GM18858 (cell line): ENCODE results near the gene FOXN3.

ENCODE experiments used
- ATAC-seq: cut with Tn5 transposase; IDR thresholded peaks from one replicate; pipeline ENCODE4 v1.9.1; 2021; ENCODE audit not compliant: unreplicated experiment

Gene FOXN3

DNA sequence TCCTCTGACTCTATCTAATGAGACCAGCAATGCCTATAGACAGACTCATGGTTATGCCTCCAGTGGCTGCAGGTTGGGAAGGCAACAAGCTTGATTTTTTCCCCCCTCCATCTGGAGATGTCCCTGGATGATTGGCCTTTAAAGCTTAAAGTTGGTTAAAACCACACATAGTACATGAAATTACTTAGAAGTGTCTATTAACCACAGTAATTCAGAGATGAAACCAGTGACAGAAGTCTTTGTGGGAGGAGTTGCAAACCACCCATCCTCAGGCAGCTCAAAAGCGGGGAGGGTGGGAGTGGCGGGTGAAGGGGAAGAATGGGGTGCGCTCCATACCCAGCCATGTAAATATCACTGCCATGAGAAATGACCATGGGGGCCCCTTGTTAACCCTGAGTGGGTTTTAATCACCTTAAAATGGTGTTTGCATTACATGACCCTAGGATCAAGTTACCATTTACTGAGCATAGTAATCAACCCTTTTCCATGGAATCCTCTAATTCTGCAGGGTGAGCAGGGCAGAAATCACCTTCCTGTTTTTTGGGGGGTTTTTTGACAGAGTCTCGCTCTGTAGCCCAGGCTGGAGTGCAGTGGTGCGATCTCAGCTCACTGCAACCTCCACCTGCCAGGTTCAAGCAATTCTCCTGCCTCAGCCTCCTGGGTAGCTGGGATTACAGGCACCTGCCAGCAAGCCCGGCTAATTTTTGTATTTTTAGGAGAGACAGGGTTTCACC, 133.5 kb downstream of the FOXN3 start:
- peak; percentile 68 for ATAC-seq

- ATAC-seq = no peak
Observed at GRCh38 chr14:89282191-89282590, 134.8 kb downstream of the FOXN3 start.

DNA sequence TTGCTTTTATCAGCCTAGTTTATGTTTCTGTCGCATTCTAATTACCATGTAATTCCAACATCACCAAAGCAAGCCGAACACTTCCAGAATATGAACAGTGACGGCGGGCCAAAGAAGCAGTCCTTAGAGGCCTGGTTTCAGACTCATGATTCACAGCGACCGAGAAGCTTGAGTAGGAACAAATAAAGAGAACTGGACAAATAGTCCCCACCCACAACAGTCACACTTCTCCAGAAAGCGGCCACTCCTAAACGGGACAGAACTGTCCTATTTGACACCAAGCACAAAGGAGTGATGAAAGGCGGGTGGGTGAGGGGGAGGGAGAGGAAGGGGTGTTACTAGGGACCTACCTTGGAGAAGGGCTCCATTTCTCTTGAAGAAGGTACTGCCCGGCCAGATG, 136.4 kb downstream of the FOXN3 start:
- ATAC-seq = no peak

- ATAC-seq = no peak
Observed at GRCh38 chr14:89279649-89280232, 137.3 kb downstream of the FOXN3 start.

- no peak for ATAC-seq
Observed at GRCh38 chr14:89277203-89277602, 139.8 kb downstream of the FOXN3 start.

- ATAC-seq = peak; percentile 96
Observed at GRCh38 chr14:89276424-89276975, 140.5 kb downstream of the FOXN3 start.

DNA sequence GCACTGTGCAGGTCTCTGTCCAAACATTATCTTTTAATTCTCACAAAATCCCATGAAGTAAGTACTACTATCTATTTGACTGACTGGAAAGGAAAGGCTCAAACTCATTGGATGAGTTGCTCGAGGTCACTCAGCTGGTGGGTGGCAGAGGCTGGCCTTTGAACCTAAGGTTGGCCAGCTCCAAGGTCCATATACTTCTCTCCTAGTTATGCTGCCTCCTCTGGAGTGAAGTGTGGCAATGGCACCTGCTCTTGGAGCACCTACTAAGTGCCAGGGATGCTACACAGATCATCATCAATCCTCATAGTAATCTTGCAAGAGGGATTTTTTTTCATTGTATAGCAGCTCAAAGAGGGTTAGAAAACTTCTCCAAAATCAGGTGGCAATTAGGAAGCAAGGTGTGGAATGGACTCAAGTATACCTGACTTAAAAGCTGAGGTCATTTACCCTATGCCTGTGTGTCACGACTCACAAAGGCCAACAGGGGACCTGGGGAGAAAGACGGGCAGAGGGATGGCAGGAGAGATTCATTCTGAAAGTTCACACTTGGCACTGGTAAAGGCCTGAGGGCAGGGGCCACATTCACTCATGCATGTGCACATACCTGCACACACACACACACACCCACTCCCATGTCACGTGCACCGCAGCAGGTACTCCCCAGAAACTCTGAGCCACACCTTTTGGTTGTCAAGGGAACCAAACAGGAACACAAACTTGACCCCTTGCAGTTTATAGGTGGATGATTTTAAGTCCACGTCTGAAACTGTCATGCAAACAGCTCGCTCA, 146.4 kb downstream of the FOXN3 start:
- ATAC-seq = no peak

DNA sequence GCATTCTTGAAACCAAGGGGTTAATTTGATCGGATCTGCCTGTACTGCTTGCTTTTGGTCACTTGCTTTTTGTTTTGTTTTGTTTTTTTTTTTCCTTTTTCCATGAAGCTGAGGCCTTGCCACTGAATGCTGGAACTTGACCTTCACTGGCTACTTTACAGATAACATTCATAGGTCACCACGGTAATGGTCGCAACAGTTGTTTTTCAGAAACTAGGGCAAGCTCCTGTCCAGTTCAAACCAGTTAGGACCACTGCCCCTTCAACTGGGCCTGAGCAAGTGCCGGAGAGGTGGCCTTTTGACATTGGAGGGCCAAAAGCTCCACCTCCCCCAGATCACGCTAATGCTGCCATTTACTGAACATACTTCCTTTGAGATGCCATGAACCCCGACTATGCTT, 147.6 kb downstream of the FOXN3 start:
- ATAC-seq = no peak

DNA sequence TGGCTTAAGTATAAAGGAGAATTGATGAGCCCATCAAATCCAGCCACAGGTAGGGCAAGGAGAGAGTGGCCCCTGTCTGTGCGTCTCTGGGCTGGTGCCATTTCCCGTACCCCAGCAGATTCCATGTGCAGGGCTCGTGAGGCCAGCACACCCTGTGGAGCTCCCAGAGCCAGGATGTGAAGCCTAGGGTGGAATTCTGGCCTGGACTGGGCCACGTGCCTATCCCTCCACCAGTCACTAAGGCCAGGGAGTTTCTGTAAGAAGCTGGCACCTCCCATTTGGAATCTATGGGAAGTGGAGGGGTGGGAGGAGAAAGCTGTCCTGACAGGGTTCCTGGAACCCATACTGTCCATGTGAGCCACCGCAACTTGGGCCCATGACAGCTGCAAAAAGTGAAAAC, 148.5 kb downstream of the FOXN3 start:
- ATAC-seq = no peak

DNA sequence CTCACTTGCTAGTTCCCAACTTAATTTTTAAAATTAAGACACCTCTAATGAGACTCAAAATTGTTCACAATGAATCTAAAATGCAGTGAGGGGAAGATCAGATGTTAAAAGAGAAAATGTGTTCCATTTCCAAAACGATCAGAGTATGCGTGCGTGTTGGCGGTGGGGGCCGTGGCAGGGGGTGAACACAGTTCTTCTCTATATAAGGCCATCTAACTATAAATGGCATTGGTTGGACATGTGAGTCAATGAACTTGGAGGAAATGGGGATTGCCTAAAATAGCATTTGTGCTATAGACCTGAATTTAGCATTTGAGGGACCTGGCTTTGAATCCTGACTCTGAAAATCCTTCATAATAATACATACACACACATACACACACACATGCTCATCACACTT, 149.4 kb downstream of the FOXN3 start:
- no peak for ATAC-seq

DNA sequence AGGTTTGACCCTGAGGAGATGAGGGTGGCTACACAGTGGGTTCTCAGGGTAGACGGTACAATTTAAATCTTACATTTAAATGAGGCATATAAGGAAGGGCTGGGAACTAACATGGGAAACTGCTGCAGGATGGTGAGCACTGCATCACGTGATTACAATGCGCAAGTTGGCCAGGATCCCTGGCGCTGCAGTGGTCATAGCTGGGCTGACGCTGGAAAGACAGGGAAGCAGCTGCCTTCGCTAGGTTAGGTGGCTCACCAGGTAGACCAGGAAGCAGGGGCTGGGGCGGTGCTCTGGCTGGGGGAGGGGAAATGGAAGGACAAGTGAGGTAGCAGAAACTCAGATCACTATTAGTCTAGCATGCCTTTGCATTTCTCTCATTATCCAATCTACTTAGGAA, 149.9 kb downstream of the FOXN3 start:
- no peak for ATAC-seq

- ATAC-seq = no peak
Observed at GRCh38 chr14:89266754-89267153, 150.3 kb downstream of the FOXN3 start.

GRCh38 chr14:89265234-89265633, 151.8 kb downstream of the FOXN3 start:
- ATAC-seq = no peak

DNA sequence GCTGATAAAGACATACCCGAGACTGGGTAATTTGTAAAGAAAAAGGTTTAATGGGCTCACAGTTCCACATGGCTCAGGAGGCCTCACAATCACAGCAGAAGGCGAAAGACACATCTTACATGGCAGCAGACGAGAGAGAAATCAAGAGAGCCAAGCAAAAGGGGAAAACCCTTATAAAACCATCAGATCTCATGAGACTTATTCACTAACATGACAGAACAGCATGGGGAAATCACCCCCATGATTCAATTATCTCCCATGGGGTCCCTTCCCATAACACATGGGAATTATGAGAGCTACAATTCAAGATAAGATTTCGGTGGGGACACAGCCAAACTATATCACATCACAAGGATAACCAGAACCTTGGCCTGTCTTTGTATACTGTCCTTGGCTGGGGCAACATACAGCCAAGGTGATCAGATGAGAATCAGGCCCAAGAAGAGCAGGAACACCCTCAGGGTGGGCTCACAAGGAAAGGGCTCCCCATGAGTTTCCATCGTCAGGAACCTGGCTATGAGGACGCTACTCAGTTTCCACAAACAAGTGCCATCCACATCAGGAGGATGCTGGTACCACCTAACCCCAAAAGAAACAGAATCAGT, 152.7 kb downstream of the FOXN3 start:
- no peak for ATAC-seq

DNA sequence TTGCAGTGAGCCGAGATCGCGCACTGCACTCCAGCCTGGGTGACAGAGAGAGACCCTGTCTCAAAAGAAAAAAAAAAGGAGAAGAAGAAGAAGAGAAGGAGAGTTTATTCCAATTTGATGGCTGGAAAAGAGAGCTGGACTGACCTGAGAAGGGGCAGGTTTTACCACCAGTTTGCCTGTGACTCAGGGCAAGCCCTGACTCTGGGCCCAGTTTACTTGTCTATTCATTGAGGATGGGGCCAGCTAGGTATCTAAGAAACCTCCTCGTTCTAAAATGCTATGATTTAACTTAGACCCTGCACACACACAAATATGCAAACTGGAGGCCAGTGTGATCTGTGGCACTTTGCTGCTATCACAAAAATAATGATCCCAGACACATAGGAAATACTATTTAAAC, 155.0 kb downstream of the FOXN3 start:
- no peak for ATAC-seq

GRCh38 chr14:89260898-89261297, 156.1 kb downstream of the FOXN3 start:
- ATAC-seq = no peak

DNA sequence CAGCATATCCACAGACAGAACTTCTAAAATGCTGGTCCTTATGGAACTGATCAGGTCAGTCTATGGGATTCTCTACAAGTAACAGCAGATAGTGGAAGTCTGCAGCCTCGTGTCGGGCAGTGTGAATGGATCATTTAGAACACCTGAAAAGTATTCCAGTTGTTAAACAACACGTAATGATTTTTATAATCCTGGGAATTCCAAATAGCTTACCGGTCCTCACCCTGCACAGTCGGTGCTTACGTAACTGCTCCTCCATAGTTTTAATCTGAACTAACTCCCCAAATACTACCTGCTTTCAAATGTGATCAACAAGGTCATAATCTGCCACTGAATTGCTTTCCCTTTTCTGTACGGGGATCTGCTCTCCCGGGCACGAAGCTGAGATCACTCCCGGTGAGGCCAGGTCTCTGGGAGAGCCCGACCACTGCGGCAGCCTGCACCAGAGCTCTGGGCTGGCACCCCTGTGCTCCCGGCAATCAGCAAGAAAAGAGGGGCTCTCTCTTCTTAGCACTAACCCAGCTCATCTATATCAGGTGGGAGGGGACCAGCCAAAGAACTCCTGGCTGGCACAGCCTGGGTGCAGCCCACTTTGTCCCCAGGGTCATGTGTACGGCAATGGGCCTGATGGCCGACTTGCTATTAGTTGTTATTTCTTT, 157.0 kb downstream of the FOXN3 start:
- no peak for ATAC-seq

DNA sequence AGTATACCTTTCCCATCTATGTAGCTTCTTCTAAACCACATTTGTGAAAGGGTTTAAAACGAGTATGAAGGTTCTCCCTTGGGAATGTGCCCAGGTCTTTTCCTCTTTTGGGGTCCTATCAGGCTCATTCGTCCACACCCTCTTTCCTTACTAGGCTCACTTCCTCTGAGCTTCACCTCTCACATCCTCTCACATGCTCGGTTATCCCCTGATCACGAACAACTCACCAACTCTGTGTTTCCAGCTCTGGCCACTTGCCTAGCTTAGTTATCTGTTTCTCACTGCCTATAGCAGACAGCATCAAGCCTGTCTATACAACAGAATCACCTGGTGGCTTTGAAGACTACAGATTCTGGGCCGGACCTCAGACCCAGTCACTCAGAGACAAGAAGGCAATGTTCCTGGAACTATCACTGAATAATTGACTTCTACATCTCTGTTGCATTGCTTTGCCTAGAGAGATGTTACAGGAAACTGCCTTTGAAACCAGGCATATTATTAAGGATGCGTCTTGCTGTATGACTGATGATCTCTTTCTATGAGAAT, 158.2 kb downstream of the FOXN3 start:
- ATAC-seq = no peak

DNA sequence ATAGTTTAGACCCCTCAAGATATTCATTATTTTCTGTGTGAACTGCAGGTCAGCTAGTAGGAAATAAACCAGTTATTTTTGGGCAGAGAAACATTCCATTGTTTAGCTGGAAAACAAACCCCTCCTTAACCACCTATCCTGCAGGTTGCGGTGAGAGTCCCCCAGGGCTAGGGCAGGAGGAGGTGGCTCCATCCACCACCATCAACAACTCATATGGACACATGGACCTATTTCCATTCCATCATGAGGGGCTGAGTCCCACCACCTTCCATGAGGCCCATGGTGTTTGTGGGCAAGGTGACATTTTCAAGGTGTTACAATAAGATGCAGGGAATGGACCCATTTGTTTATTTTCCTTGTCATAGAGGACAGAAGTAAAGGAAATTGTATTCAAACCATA, 160.1 kb downstream of the FOXN3 start:
- no peak for ATAC-seq

DNA sequence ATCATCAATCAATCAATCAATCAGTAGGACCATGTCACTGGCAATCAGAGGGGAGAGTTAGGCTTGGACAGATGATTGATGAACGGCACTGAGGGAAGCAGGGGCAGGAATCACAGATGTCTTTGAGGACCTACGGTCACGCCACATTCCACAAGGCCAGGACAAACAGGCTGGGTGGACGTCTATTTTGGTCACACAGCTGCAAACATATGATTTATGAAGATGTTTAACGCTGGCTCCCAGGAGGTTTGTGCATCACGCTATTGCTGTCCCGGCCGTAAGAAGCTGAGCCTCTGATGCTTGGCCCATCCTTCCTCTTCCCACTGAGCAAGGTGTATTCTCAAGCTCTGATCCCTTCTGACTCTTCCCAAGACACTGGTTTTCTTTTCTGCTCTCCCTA, 160.8 kb downstream of the FOXN3 start:
- ATAC-seq = no peak

- no peak for ATAC-seq
Observed at GRCh38 chr14:89255852-89256251, 161.2 kb downstream of the FOXN3 start.
